HG03469 (cell line): ENCODE data around the gene UBE2D2.
A peak's percentile ranks its signal among the peaks of the same experiment; 100 is the strongest.
"Not testable (repeated sequence)": the region's sequence is repeated elsewhere in the genome, so short reads cannot be mapped to it uniquely, and the experiment has no call there.

Experiments used
- ATAC-seq: cut with Tn5 transposase; IDR thresholded peaks from one replicate; pipeline ENCODE4 v1.9.1; 2021; ENCODE audit warnings: mild to moderate bottlenecking, moderate library complexity, moderate number of reproducible peaks; ENCODE audit not compliant: unreplicated experiment

Gene UBE2D2

DNA sequence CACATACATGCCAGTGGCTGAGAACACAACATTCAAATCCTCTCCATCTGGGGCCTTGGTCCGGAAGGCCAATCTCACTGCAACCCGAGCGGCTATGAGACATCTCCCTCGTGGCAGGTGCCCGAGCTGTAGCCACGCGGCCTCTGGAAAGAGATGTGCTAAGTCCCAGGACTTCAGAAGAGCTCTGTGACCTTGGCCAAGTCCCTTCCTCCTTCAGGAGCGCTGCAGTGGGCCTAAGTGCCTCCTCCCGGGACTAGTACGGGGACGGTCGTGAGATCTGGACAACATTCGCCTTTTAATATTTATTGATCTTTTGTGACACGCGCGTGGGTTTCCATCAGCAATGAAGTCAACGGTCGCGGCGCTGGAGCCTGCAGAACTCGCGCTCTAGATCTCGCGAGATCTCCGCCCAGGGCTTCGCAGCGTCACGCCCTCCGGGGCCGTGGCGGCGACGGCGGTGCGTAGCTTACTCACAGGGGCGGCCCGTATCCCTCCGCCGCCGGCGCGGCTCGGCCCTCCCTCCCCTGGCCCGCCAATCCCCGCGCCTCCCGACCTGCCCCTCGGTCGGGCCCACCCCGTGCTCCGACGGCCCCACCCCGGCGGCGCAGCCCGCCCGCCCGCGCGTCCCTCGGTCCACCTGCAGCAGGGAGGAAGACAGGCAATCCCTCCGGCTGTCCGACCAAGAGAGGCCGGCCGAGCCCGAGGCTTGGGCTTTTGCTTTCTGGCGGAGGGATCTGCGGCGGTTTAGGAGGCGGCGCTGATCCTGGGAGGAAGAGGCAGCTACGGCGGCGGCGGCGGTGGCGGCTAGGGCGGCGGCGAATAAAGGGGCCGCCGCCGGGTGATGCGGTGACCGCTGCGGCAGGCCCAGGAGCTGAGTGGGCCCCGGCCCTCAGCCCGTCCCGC lies at the start of gene UBE2D2:
TSS of gene UBE2D2 (plus strand) at position 588 of the 903 bp plus-strand sequence. CDS start 453 bp downstream, outside the sequence.
- ATAC-seq: peak; percentile 46

- ATAC-seq: no peak
These were observed 48.3 kb upstream of the UBE2D2 start for GRCh38 chr5:139512786-139513390.

- not testable (repeated sequence) for ATAC-seq
These were observed 47.7 kb upstream of the UBE2D2 start for GRCh38 chr5:139513434-139513833.

- ATAC-seq: no peak
These were observed 47.2 kb upstream of the UBE2D2 start for GRCh38 chr5:139513852-139514485.

DNA sequence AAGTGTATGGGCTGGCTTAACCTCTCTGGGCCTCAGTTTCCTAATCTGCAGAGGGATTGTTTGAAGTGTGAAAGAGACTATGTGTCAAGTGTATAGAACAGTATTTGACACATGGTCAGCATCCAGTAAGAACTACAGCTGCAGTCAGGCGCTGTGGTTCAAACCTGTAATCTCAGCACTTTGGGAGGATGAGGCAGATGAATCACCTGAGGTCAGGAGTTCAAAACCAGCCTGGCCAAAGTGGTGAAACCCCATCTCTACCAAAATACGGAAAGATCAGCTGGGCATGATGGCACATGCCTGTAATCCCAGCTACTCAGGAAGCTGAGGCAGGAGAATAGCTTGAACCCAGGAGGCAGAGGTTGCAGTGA lies 46.7 kb upstream of the UBE2D2 start:
- no peak for ATAC-seq

- peak; percentile 82 for ATAC-seq
These were observed 43.2 kb upstream of the UBE2D2 start for GRCh38 chr5:139517683-139518564.

- ATAC-seq: no peak
These were observed 37.3 kb upstream of the UBE2D2 start for GRCh38 chr5:139523635-139524445.

GRCh38 chr5:139524446-139524845 lies 36.7 kb upstream of the UBE2D2 start:
- ATAC-seq: no peak

DNA sequence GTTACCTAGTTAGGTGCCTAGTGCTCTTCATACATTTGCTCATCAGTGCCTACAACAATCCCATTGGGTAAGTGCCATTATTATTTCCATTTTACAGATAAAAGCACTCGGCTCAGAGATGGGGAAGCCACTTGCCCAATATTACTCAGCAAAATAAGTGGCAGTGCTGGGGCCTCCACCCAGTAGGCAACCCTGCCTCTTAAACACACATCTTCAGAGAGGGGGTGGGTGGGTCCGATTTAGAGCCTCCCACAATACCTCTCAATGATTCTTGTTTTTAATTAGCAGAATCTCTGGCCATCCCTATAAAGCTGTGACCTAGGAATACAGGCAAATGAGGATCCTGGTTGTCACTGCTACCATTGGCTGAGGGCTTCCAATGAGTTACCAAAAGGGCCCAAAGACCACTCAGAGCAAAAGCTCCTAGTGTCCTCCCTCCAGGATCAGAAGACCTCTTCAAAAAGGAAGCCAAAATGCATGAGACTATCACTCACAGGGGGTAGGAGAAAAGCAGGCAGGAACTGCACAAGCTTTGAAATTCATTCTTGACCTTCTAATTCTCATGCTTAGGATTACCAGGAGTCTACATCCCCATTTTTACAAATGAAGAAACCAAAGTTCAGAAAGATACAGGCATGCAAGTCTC lies 36.1 kb upstream of the UBE2D2 start:
- no peak for ATAC-seq

GRCh38 chr5:139525586-139526308 lies 35.4 kb upstream of the UBE2D2 start:
- not testable (repeated sequence) for ATAC-seq

GRCh38 chr5:139526309-139527089 lies 34.6 kb upstream of the UBE2D2 start:
- ATAC-seq: not testable (repeated sequence)

DNA sequence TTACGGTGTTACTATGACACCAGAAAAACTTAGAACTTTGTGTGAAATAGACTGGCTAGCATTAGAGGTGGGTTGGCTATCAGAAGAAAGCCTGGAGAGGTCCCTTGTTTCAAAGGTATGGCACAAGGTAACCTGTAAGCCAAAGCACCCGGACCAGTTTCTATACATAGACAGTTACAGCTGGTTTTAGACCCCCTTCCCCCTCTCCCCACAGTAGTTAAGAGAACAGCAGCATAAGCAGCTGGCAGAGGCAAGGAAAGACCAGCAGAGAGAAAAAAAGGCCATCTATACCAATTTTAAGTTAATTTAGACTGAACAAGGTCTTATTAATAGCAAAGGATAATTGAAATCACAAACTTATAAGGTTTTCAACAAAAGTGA lies 34.1 kb upstream of the UBE2D2 start:
- not testable (repeated sequence) for ATAC-seq

DNA sequence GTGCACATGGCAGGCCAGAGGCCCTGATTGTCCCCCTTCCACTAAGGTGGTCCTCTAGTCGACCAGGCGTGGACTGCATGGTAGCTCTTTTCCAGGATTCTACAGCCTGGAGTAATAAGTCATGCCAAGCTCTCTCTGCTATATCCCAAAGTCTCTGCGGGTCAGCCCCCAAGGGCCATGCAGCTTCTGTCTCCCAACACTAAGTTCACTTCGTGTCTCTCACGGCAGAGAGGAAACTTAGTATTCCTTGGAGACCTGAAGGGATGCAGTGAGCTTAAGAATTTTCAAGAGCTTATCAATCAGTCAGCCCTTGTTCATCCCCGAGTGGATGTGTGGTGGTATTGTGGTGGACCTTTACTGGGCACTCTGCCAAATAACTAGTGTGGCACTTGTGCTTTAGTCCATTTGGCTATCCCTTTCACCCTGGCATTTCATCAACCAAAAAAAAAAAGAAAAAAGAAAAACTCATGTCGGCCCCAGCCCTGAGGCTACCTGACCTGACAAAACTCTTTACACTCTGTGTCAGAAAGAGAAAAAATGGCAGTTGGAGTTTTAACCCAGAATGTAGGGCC lies 33.2 kb upstream of the UBE2D2 start:
- not testable (repeated sequence) for ATAC-seq

GRCh38 chr5:139528695-139529094 lies 32.4 kb upstream of the UBE2D2 start:
- not testable (repeated sequence) for ATAC-seq

- not testable (repeated sequence) for ATAC-seq
These were observed 31.1 kb upstream of the UBE2D2 start for GRCh38 chr5:139530079-139530478.

- ATAC-seq: no peak
These were observed 29.4 kb upstream of the UBE2D2 start for GRCh38 chr5:139531772-139532169.

GRCh38 chr5:139543423-139543991 lies 17.6 kb upstream of the UBE2D2 start:
- ATAC-seq: no peak
